ENCODE measurements around the gene LRRC61.
"Not testable (repeated sequence)": the region's sequence is repeated elsewhere in the genome, so short reads cannot be mapped to it uniquely, and the experiment has no call there.

The LRRC61 gene

GRCh38 chr7:150382123-150382843 lies 59.1 kb downstream of the LRRC61 start:
- no peak overlapping the region for H3K4me3 ChIP-seq (ENCODE audit: low read depth, low read length)

GRCh38 chr7:150382844-150383225 lies 59.7 kb downstream of the LRRC61 start:
- H3K4me3 ChIP-seq (ENCODE audit: low read depth, low read length): no peak overlapping the region

DNA sequence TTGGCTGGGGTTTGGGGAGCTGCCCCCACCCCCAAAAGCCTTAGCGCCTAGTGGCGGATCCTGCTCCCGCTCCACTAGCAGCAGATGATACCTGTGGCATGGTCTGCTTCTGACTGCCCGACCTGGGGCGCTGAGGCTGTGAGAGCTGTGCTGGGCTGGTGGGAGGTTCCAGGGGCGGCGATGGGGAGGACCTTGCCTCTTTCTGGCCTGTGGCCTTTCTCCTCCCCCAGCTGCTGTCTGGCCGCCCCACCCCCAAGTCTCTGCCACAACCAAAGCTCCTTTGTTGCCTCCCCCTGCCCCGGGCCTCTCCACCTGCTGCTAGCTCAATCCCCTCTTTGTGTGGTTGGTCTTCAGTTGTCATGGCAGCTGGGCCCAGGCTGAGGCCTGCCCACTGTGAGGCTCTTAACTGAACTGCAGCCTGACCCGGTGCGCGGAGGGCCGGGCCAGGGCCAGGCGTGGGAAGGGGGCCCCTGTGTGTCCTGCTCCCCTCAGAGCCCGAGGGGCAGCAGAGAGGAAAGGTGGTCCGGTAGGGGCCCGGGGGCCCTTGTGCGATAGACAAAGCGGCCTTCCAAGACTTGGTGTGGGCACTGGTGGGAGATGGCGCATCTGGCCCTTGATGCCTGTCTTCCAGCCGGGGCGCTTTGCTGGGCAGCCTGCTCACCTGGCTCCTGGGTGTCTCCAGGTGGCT lies 60.7 kb downstream of the LRRC61 start:
- H3K4me3 ChIP-seq (ENCODE audit: low read depth, low read length): no peak overlapping the region

DNA sequence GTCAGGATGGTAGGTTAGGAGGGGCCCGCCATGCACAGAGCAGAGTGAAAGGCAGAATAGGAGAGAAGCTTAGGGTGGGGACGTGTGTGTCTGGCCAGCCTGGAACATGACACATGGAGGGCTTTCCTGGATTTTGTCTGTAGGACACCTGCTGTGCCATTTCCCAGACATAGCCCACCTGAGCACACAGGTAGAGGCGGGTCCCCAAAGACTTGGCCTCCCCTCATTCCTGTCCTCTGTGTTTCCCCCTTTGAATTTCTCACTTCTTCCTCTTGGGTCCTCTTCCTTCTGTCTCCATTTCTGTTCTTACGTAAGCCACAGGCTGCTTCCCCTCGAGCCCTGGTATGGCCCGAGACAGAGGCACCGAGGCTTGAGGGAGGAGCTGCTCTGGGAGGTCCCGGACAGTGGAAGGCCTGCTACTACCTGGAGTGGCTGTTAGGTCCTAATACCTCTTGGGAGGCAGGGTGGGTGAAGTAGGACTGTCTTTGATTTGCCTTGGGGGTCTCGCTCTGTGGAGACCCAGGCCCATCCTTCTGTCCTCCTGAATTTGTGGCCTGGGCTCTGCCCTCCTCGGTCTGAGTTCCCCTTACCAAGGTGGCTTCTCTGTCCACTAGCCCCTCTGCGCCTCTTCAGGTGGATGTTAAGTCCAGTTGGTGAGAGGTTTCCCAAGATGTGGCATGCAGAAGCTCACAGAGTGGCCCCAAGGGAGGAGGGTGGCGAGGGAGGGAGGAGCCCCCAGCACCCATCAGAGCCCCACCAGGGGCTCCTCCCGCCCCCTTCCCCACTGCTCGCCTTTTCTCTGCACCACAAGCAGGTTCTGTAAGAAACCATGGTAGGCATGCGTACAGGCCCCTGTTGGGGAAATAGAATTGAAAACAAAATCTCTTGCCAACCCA lies 61.5 kb downstream of the LRRC61 start:
- H3K4me3 ChIP-seq (ENCODE audit: low read depth, low read length): no peak overlapping the region

GRCh38 chr7:150385302-150385723 lies 62.2 kb downstream of the LRRC61 start:
- no peak overlapping the region for H3K4me3 ChIP-seq (ENCODE audit: low read depth, low read length)

- not testable (repeated sequence) for H3K4me3 ChIP-seq (ENCODE audit: low read depth, low read length)
Observed at GRCh38 chr7:150385884-150386283, 62.7 kb downstream of the LRRC61 start.
